Astrocyte (in vitro differentiated cells and primary cell): Measurements from ENCODE around the gene MBNL2.

Experiments used
- CTCF ChIP-seq: IDR thresholded peaks from 2 replicates; pipeline ENCODE4 v1.5.1; 2011; ENCODE audit warnings: low read depth, mild to moderate bottlenecking, inconsistent platforms, low read length, moderate library complexity; ENCODE audit not compliant: insufficient read depth
- EZH2 ChIP-seq: IDR thresholded peaks from 2 replicates; pipeline ENCODE4 v1.6.1; 2012; ENCODE audit warnings: mild to moderate bottlenecking, low read length, inconsistent platforms; ENCODE audit not compliant: insufficient read depth

- no peak for TF ChIP-seq CTCF
- no peak for TF ChIP-seq EZH2
Observed at GRCh38 chr13:97354808-97355207, 132.7 kb downstream of the MBNL2 start.
